Calu3 (cell line): ENCODE results near the gene RBMX2. TPM values are rescaled to one million over a fixed set of nuclear protein-coding genes. Genes with fewer than 3 reads are reported as not detected.

Experiments used
- BruUV-seq: library from RNA; stranded (reverse); fragments of 400-500 nt; replicated peaks from 2 replicates; lab custom pipeline; 2021; lab: Mats Ljungman, UMichigan
- CTCF ChIA-PET: fragments of 300-600 bp; sonication (Branson Sonifier 250); formaldehyde crosslinking; loops from one replicate; lab custom pipeline; 2022; ENCODE audit warnings: antibody characterized with exemption; lab: Charles Lee
- DNase-seq: peaks from one replicate; pipeline ENCODE4 v3.0.0; 2022
- H3K27ac Mint-ChIP-seq: one replicate; pipeline ENCODE4 v1.8.0; 2022; ENCODE audit warnings: mixed read lengths; ENCODE audit not compliant: unreplicated experiment
- H3K27me3 Mint-ChIP-seq: one replicate; pipeline ENCODE4 v1.8.0; 2022; ENCODE audit warnings: mixed read lengths; ENCODE audit not compliant: unreplicated experiment
- H3K36me3 Mint-ChIP-seq: one replicate; pipeline ENCODE4 v1.8.0; 2022; ENCODE audit warnings: mild to moderate bottlenecking, moderate library complexity, mixed read lengths; ENCODE audit not compliant: insufficient read depth, unreplicated experiment
- H3K4me1 Mint-ChIP-seq: one replicate; pipeline ENCODE4 v1.8.0; 2022; ENCODE audit warnings: mild to moderate bottlenecking, low read depth, mixed read lengths; ENCODE audit not compliant: unreplicated experiment
- H3K4me3 Mint-ChIP-seq: one replicate; pipeline ENCODE4 v1.8.0; 2022; ENCODE audit warnings: mild to moderate bottlenecking, low read depth, moderate library complexity, mixed read lengths; ENCODE audit not compliant: unreplicated experiment
- H3K9me3 Mint-ChIP-seq: one replicate; pipeline ENCODE4 v1.8.0; 2022; ENCODE audit warnings: low read depth, mixed read lengths; ENCODE audit not compliant: unreplicated experiment
- intact Hi-C: fragments of 100-400 bp; cut with micrococcal nuclease; formaldehyde crosslinking; loops from one replicate; pipeline ENCODE4 v1.10.0; 2022; ENCODE audit not compliant: unreplicated experiment
- total RNA-seq: library from RNA; stranded (reverse); gene quantifications from 2 replicates; pipeline ENCODE4 v1.2.3, GENCODE V29; 2022
- TF ChIP-seq, protein P1 (sequence below): fragments of 200-600 bp; IDR thresholded peaks from one replicate; pipeline ENCODE4 v1.8.0; 2022; ENCODE audit warnings: antibody characterized with exemption; ENCODE audit not compliant: unreplicated experiment

RBMX2 gene
- total RNA-seq, 1 experiment from 2014 or later: 31.3 TPM

- TF ChIP-seq, protein P1, sequence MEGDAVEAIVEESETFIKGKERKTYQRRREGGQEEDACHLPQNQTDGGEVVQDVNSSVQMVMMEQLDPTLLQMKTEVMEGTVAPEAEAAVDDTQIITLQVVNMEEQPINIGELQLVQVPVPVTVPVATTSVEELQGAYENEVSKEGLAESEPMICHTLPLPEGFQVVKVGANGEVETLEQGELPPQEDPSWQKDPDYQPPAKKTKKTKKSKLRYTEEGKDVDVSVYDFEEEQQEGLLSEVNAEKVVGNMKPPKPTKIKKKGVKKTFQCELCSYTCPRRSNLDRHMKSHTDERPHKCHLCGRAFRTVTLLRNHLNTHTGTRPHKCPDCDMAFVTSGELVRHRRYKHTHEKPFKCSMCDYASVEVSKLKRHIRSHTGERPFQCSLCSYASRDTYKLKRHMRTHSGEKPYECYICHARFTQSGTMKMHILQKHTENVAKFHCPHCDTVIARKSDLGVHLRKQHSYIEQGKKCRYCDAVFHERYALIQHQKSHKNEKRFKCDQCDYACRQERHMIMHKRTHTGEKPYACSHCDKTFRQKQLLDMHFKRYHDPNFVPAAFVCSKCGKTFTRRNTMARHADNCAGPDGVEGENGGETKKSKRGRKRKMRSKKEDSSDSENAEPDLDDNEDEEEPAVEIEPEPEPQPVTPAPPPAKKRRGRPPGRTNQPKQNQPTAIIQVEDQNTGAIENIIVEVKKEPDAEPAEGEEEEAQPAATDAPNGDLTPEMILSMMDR: no peak
- BruUV-seq: no TSS peak
- Mint-ChIP-seq H3K9me3 (no peaks in the 10 kb centered on the region), H3K4me1 (no peaks in the 10 kb centered on the region), H3K27ac (no peak overlapping the region), H3K4me3 (no peak overlapping the region), H3K36me3 (no peaks in the 10 kb centered on the region), H3K27me3 (no peaks in the 10 kb centered on the region)
- intact Hi-C loops: no loop called here
- CTCF ChIA-PET: no interaction called here
- no peak for DNase-seq
These were observed 43.0 kb downstream of the RBMX2 start for GRCh38 chrX:130444641-130445336.

DNA sequence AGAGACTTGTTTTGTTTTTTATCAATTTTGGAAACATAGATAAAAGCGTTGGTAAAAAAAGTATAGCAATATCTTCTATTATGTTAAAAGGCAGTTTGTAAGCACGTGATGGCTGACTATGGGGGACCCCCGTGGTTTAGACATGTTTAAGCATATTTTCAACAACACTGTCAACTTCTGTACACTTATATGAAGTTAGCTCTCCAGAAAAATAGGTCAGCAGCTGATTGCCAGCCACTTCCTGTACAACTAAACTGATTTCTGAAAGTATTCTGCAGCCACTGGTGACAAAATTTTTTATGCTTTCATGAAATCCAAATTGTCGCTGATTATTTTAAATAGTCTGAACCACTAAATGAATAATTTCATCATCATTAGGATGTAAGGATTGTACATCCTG is 45.2 kb downstream of the RBMX2 start:
- DNase-seq: no peak
- no peaks in the 10 kb centered on the region for H3K9me3 Mint-ChIP-seq
- H3K4me1 Mint-ChIP-seq: no peaks in the 10 kb centered on the region
- H3K27ac Mint-ChIP-seq: no peak overlapping the region
- H3K36me3 Mint-ChIP-seq: no peaks in the 10 kb centered on the region
- H3K4me3 Mint-ChIP-seq: no peak overlapping the region
- BruUV-seq: no TSS peak
- intact Hi-C loops: no loop called here
- H3K27me3 Mint-ChIP-seq: no peaks in the 10 kb centered on the region
- TF ChIP-seq, protein P1: no peak
- CTCF ChIA-PET: no interaction called here

Other genes starting within 250 kb of the RBMX2 start
- gene AIFM1, start 236.1 kb upstream of the RBMX2 start, total RNA-seq: 50.3 and 52.7 TPM in 2 replicates
- not detected in 2 replicates for gene RAB33A, start 230.0 kb upstream of the RBMX2 start, total RNA-seq
- 7.9 and 8.8 TPM in 2 replicates for gene ZNF280C, start 133.1 kb upstream of the RBMX2 start, total RNA-seq
- gene SLC25A14, start 62.1 kb upstream of the RBMX2 start, total RNA-seq: 12.1 and 15.4 TPM in 2 replicates
- gene GPR119, start 16.3 kb upstream of the RBMX2 start, total RNA-seq: not detected in 2 replicates